Mucosa of descending colon (tissue), 3 donors: ENCODE results near the gene SERINC5. TPM values are rescaled to one million over a fixed set of nuclear protein-coding genes. Genes with fewer than 3 reads are reported as not detected.

ENCODE experiments used
- ATAC-seq: fragments of 200-7000 bp; cut with Tn5 transposase; one replicate; pipeline ENCODE4 v1.9.1; 2020; ENCODE audit warnings: mild to moderate bottlenecking, moderate library complexity
- DNase-seq, 3 donors: peaks; one replicate each; pipeline ENCODE4 v3.0.0-alpha.2; 2020
- H3K36me3 ChIP-seq: fragments of 200-600 bp; one replicate; pipeline ENCODE4 v1.8.0; 2021; ENCODE audit warnings: low read depth, mild to moderate bottlenecking
- H3K4me1 ChIP-seq: fragments of 200-600 bp; one replicate; pipeline ENCODE4 v1.8.0; 2021; ENCODE audit warnings: low read depth, mild to moderate bottlenecking
- H3K4me3 ChIP-seq: fragments of 200-600 bp; one replicate; pipeline ENCODE4 v1.8.0; 2021; ENCODE audit warnings: mild to moderate bottlenecking
- H3K9me3 ChIP-seq: fragments of 200-600 bp; one replicate; pipeline ENCODE4 v1.8.0; 2021; ENCODE audit warnings: mild to moderate bottlenecking
- intact Hi-C, 2 donors: fragments of 100-400 bp; cut with DNase I in 1 of 2; cut with micrococcal nuclease in 1 of 2; formaldehyde crosslinking; loops; one replicate each; pipeline versions ENCODE4 v1.11.0 to v1.11.1; 2022; cut with DNase I, micrococcal nuclease
- total RNA-seq, 3 donors: library from RNA; stranded (reverse); fragmentation: NEBNext Ultra II Directional in 2 of 3; extraction: Animal tissue kit (Norgen Biotek cat#: 25700) in 2 of 3; gene quantifications; one replicate each; pipeline versions ENCODE4 v1.2.1 to v1.2.4, GENCODE V29; 2021 to 2023
- TF ChIP-seq, protein P1 (sequence below): fragments of 200-600 bp; IDR thresholded peaks from one replicate; pipeline ENCODE4 v1.8.0; 2022; ENCODE audit warnings: antibody characterized with exemption, mild to moderate bottlenecking
- donor health status: DM: no; HTN: no; CAD: no; lungs with moderate emphysema.
- donor health status: DM: no; HTN: no; CAD: no.
- donor health status: DM: no; HTN: yes; CAD: no.

The SERINC5 gene
- total RNA-seq, 3 donors from 2014 or later = 66.6 to 153 (median 126) TPM

DNA sequence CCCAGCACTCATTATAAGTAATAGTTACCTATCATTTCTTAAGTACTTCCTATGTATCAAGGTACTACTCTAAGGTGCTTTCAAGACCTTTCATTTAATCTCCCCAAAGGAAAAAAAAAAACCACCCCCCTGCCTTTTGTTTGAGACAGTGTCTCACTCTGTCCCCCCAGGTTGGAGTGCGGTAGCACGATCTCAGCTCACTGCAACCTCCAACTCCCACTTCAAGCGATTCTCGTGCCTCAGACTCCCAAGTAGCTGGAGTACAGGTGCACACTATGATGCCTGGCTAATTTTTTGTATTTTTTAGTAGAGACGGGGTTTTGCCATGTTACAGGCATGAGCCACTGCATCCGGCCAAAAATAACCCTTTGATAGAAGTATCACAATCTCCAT lies 29.9 kb downstream of the SERINC5 start:
- no peak for ATAC-seq
- H3K9me3 ChIP-seq = no peaks in the 10 kb centered on the region
- peaks cover 34% of the 10 kb centered on the region for H3K4me1 ChIP-seq
- TF ChIP-seq, protein P1, sequence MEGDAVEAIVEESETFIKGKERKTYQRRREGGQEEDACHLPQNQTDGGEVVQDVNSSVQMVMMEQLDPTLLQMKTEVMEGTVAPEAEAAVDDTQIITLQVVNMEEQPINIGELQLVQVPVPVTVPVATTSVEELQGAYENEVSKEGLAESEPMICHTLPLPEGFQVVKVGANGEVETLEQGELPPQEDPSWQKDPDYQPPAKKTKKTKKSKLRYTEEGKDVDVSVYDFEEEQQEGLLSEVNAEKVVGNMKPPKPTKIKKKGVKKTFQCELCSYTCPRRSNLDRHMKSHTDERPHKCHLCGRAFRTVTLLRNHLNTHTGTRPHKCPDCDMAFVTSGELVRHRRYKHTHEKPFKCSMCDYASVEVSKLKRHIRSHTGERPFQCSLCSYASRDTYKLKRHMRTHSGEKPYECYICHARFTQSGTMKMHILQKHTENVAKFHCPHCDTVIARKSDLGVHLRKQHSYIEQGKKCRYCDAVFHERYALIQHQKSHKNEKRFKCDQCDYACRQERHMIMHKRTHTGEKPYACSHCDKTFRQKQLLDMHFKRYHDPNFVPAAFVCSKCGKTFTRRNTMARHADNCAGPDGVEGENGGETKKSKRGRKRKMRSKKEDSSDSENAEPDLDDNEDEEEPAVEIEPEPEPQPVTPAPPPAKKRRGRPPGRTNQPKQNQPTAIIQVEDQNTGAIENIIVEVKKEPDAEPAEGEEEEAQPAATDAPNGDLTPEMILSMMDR = no peak
- H3K36me3 ChIP-seq = no peaks in the 10 kb centered on the region
- DNase-seq = no peak
- H3K4me3 ChIP-seq = no peak overlapping the region
- intact Hi-C loops = no loop called here

DNA sequence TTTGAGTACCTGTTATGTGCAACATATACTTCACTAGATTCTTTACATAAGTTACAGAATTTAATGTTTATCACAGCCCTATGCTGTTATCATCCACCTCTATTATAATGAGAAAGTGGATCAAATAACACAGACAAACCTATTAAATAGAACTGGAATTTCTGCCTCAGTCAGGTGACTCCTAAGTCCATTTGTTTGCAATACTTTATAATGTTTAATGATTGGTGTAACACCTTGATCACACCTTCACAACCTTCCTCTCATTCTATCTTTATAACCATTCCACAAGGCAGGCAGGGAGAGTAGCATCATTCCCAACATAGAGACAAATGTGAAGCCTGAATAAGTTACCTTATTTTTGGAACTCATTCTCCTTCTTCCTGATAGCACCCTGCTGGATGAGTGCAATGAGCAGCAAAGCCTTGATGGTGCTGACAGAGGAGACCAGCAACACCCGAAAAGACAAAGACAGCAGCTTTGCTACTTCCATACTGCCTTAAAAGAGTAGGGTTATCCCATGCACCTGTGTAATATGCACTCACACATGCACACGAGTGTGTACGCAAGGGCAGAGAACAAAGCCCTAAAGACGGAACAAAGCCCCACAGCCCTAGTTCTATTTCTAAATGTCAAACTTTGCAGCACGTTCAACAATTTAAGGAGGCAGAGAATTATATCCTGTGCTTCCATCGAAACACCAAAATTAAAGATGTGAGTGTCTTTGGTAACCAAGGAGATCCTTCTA lies 30.5 kb downstream of the SERINC5 start:
- Histone ChIP-seq H3K4me1 (peaks cover 39% of the 10 kb centered on the region), H3K4me3 (no peak overlapping the region), H3K36me3 (no peaks in the 10 kb centered on the region), H3K9me3 (no peaks in the 10 kb centered on the region)
- ATAC-seq (peak; percentile 66), DNase-seq (no peak)
- intact Hi-C loops = no loop called here
- TF ChIP-seq, protein P1 = no peak

DNA sequence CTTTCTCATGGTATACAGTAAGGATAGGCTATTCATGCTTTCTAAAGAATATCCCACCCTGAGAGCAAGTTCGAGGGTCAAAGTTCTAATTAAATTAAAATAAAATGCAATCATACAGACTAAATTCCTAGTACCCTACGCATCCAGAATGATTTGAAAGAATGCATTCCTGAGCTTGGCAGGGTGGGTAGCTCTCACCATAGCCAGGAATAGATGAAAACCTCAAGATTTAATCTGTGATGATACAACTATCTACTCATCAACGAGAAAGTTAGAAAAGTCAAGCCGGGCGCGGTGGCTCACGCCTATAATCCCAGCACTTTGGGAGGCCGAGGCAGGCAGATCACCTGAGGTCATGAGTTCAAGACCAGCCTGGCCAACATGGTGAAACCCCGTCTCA lies 32.3 kb downstream of the SERINC5 start:
- TF ChIP-seq, protein P1 = no peak
- no peak overlapping the region for H3K4me3 ChIP-seq
- intact Hi-C loops = no loop called here

DNA sequence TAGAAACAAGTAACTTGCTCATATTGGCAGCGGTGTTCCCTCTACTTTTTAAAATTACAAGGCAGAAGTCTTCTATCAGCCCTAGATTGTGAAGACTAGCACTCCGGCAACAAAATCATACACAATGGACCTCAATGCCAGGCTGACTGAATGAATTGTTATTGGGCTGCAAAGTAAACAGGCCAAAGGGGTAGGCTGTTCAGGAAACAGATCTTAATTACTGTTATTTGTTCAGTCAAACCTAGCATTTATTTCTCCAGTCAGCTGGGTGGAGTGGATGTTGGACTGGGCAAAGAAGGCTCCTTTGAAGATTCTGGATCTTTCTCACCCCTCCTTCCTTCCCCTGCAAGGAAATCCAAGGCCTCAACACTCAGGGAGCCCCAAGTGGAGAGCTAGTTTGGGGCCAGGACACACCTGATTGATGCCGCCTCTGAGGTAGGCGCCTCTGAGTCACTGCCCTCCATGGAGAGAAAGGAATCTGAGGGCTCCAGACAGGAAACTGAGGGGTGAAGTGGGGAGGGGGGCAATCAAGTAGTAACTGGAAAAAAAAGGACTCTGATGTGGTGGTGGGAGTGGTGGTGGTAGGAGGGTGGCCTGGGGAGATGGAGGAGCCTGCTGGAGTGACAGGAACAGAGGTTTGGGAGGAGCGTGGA lies 35.5 kb downstream of the SERINC5 start:
- Histone ChIP-seq H3K9me3 (no peaks in the 10 kb centered on the region), H3K4me3 (no peak overlapping the region), H3K4me1 (peaks cover 19% of the 10 kb centered on the region), H3K36me3 (no peaks in the 10 kb centered on the region)
- ATAC-seq (peak; percentile 52), DNase-seq (no peak)
- TF ChIP-seq, protein P1 = no peak
- intact Hi-C loops = no loop called here

More for the DNA sequence above, 32.3 kb downstream of the SERINC5 start:
- no peak for ATAC-seq
- Histone ChIP-seq H3K4me1 (peaks cover 28% of the 10 kb centered on the region), H3K36me3 (no peaks in the 10 kb centered on the region), H3K9me3 (no peaks in the 10 kb centered on the region)
- DNase-seq = no peak

DNA sequence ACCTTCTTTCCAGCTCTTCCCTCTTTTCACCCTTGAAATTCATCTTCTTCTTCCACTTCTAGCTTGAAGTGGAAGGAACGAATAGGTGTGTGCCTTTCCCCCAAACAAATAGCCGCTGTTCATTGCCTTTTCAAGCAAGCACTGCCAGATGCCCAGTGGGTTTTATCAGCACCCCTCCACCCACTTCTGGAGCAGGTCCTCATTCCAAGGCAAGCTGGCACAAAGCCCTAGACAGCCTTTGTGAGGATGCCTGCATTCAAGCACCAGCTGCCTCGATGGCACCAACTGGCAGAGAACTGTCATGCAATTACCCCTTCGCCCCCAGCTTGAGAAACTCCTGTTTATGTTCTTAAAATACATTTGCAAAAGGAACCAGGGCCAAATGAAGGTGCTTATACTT lies 36.5 kb downstream of the SERINC5 start:
- intact Hi-C loops = no loop called here
- TF ChIP-seq, protein P1 = no peak
- Histone ChIP-seq H3K9me3 (no peaks in the 10 kb centered on the region), H3K4me3 (no peak overlapping the region), H3K36me3 (no peaks in the 10 kb centered on the region), H3K4me1 (peaks cover 15% of the 10 kb centered on the region)
- DNase-seq = no peak
- no peak for ATAC-seq
